GM12873 (cell line): ENCODE measurements around the gene ISG15.

Experiments
- TF ChIP-seq, protein P1 (sequence below): IDR thresholded peaks from 2 replicates; pipeline ENCODE4 v1.5.1; 2012; ENCODE audit warnings: low read depth, mild to moderate bottlenecking, moderate library complexity, low read length, control low read depth; ENCODE audit not compliant: insufficient read depth; ENCODE audit errors: missing control alignments

ISG15 gene

DNA sequence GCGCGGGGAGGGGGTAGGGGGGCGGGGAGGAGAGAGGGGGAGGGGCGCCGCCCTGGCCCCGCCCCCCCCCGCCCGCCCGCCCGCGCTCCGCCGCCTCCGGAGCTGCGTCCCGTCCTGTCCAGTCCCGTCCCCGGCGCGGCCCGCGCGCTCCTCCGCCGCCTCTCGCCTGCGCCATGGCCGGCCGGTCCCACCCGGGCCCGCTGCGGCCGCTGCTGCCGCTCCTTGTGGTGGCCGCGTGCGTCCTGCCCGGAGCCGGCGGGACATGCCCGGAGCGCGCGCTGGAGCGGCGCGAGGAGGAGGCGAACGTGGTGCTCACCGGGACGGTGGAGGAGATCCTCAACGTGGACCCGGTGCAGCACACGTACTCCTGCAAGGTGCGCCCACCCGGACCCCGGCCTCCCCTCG, 6.7 kb downstream of the ISG15 start, which contains the start of gene AGRN:
AGRN (plus strand) TSS at position 121 of the 405 bp plus-strand sequence; CDS start at position 174, 53 bp downstream.
- TF ChIP-seq, protein P1, sequence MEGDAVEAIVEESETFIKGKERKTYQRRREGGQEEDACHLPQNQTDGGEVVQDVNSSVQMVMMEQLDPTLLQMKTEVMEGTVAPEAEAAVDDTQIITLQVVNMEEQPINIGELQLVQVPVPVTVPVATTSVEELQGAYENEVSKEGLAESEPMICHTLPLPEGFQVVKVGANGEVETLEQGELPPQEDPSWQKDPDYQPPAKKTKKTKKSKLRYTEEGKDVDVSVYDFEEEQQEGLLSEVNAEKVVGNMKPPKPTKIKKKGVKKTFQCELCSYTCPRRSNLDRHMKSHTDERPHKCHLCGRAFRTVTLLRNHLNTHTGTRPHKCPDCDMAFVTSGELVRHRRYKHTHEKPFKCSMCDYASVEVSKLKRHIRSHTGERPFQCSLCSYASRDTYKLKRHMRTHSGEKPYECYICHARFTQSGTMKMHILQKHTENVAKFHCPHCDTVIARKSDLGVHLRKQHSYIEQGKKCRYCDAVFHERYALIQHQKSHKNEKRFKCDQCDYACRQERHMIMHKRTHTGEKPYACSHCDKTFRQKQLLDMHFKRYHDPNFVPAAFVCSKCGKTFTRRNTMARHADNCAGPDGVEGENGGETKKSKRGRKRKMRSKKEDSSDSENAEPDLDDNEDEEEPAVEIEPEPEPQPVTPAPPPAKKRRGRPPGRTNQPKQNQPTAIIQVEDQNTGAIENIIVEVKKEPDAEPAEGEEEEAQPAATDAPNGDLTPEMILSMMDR, result no peak

DNA sequence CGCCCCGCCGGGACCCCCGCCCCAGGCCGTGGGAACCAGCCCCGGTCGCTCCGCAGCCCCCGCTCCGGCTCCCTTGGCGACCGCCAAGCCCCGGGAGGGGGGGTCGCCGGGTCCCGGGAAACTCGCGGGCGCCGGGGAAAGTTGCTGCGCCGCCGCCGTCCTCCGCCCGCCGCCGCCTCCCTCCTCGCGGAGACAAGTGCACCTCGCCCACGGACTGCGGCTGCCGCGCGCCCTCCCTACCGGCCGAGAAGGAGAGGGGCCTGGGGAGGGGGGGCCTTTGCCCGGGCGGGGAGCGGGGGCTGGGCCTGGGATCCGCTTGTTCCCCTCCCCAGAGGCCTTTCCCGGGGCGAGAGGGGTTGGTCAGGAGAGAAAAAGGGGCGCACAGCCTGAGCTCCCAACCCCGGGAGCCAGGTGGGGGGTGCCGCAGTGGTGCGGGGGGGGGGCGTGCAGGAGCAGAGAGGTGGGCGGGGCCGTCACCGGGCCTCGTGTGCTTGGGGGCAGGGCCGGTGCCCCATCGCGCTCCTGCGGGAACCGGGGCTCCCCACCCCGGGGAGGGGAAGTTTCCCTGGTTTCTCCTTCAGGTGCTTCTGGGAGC, 7.2 kb downstream of the ISG15 start:
- TF ChIP-seq, protein P1, result no peak

DNA sequence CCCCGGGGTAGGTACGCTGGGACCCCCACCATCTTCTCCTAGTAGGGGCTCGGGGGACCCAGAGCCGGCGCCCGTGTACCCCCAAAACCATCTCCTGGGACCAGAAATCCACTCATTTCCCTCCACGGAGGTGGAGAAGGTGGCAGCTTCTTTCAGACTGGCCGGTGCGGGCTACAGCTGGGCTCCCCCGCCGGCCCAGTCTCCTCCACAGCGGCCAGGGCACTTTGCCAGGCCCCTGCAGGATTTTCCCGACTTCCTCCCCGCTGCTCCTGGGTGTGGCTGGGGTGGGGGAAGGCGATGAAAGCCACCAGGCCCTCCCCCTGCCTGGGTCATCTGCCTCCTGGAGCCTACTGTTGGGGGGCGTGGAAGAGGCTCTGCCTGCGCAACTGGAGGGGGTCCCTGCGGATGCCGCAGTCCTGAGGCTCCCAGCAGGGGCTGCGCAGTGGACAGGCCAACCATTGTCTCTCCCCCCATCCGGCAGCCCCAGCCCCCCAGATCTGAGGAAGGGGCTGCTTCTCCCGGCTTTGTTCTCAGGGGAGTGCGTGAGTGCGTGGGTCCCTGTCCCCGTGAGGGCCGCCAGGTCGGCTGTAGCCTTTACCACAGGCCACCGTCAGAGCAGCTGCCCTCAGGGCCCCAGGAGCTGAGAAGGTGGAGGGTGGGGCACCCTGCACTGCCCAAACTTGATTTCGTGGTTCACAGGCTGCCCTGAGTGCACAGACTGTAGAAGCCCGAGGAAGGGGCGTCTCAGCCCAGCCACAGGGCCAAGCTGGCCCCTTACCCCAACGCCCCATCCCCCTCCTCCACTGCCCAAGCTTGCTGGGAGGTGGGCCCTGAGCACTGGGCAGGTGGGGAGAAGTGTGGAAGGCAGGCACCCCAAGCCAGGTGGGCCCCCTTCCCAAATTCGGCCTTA, 8.0 kb downstream of the ISG15 start:
- TF ChIP-seq, protein P1, result no peak

DNA sequence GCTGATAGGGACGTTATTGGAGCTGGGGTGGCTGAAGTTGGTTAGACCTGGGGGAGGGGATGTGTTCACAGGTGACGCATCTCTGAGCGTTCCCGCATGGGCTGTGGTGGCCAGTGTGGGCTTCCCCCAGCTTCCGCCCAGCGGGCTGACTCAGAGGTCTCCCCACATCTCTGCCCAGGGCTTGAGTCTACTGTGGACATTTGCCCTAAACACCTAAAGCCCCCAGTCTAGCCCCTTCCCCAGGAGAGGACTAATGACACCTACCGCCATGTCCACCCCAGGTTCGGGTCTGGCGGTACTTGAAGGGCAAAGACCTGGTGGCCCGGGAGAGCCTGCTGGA, 8.6 kb downstream of the ISG15 start:
- TF ChIP-seq, protein P1, result no peak

DNA sequence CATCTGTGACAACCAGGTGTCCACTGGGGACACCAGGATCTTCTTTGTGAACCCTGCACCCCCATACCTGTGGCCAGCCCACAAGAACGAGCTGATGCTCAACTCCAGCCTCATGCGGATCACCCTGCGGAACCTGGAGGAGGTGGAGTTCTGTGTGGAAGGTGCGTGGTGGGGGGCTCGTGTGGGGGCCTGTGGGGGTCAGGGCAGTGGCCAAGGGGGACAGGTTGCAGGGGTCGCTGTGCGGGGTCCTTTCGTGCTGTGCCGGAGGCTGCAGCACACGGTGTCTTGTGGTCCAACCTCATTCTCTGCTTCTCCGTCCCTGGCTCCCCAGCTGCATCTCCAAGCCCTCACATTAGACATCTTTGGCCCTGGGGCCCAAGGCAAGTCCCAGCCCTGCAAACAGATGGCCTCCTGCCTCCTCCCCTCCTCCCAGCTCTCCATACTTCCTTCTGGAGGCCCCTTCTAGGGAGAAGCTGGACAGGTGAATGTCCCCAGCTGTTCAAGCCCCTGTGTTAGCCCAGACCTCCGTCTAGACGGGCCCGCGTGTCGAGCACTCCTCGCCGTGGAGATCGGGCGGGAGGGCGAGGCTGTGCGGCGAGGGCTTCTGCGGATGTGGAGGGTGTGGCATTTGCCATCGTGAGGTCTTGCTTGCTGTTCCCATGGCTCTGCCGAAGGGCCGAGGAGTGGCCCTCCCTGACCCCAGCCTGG, 9.2 kb downstream of the ISG15 start:
- TF ChIP-seq, protein P1, result no peak

DNA sequence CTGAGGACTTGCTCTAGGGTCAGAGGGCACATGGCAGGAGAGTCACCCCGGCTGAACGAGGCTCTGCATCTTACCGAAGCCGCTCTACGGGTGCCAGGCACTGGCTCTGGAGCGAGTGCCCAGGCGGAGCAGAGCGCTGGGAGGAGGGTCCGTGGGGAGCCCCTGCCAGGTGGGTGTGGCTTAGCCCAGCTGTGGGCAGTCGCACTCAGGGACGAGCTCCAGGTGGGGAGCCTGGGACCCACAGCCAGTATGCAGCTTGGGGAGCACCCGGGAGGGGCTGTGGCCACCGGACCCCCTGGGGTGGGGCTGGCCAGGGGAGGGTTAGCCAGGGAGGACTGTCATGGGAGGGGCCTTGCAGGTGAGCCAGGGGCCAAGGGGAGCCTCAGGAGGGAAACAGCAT, 10.4 kb downstream of the ISG15 start:
- TF ChIP-seq, protein P1, result no peak
